ENCODE data around the gene C20orf144.
"Not testable (repeated sequence)": the region's sequence is repeated elsewhere in the genome, so short reads cannot be mapped to it uniquely, and the experiment has no call there.

Gene C20orf144

GRCh38 chr20:33629533-33629932 lies 32.6 kb upstream of the C20orf144 start:
- H3K27ac ChIP-seq: no peak overlapping the region
- ChIA-PET CTCF (no interaction called here), POLR2A (ENCODE audit: low non-redundant PET) (no interaction called here)
- no peak for TF ChIP-seq CTCF (conservative IDR thresholded peaks at IDR 0.05; ENCODE audit: low read depth)
- no peak for DNase-seq (ENCODE audit: low spot score)

GRCh38 chr20:33629979-33630378 lies 32.1 kb upstream of the C20orf144 start:
- TF ChIP-seq CTCF (conservative IDR thresholded peaks at IDR 0.05; ENCODE audit: low read depth): no peak
- ChIA-PET POLR2A (ENCODE audit: low non-redundant PET) (no interaction called here), CTCF (interaction anchor here (0.8 kb wide), 1 partner anchor 78 kb away, joined by 4 read pairs; no protein-coding TSS in a partner anchor)
- no peak overlapping the region for H3K27ac ChIP-seq
- no peak for DNase-seq (ENCODE audit: low spot score)

GRCh38 chr20:33630507-33630906 lies 31.6 kb upstream of the C20orf144 start:
- POLR2A ChIA-PET (ENCODE audit: low non-redundant PET): no interaction called here
- no peak for TF ChIP-seq CTCF (conservative IDR thresholded peaks at IDR 0.05; ENCODE audit: low read depth)
- CTCF ChIA-PET: interaction anchor here (0.8 kb wide), 1 partner anchor 79 kb away, joined by 4 read pairs; no protein-coding TSS in a partner anchor
- no peak overlapping the region for H3K27ac ChIP-seq
- DNase-seq (ENCODE audit: low spot score): no peak

- POLR2A ChIA-PET (ENCODE audit: low non-redundant PET); DNase-seq (ENCODE audit: low spot score); CTCF ChIA-PET; H3K27ac ChIP-seq: not testable (repeated sequence)
These were observed 30.2 kb upstream of the C20orf144 start for GRCh38 chr20:33631910-33632309.

GRCh38 chr20:33635341-33635740 lies 26.8 kb upstream of the C20orf144 start:
- ChIA-PET POLR2A (ENCODE audit: low non-redundant PET) (no interaction called here), CTCF (interaction anchor here (1.1 kb wide), 1 partner anchor 18 kb away, joined by 3 read pairs; no protein-coding TSS in a partner anchor)
- TF ChIP-seq CTCF (conservative IDR thresholded peaks at IDR 0.05; ENCODE audit: low read depth): no peak
- no peak overlapping the region for H3K27ac ChIP-seq
- DNase-seq (ENCODE audit: low spot score): no peak

GRCh38 chr20:33636776-33637175 lies 25.4 kb upstream of the C20orf144 start:
- ChIA-PET POLR2A (ENCODE audit: low non-redundant PET) (no interaction called here), CTCF (interaction anchor here (0.6 kb wide), 1 partner anchor 91 kb away, joined by 3 read pairs; no protein-coding TSS in a partner anchor)
- no peak for DNase-seq (ENCODE audit: low spot score)
- TF ChIP-seq CTCF (conservative IDR thresholded peaks at IDR 0.05; ENCODE audit: low read depth): no peak
- no peak overlapping the region for H3K27ac ChIP-seq

- no peak for DNase-seq (ENCODE audit: low spot score)
- H3K27ac ChIP-seq: no peak overlapping the region
- no peak for TF ChIP-seq CTCF (conservative IDR thresholded peaks at IDR 0.05; ENCODE audit: low read depth)
- CTCF ChIA-PET: interaction anchor here (0.6 to 1.6 kb wide), 3 partner anchors 11 to 27 kb away, joined by 3 to 4 read pairs (median 3); no protein-coding TSS in a partner anchor
- POLR2A ChIA-PET (ENCODE audit: low non-redundant PET): no interaction called here
These were observed 21.8 kb upstream of the C20orf144 start for GRCh38 chr20:33640287-33640686.
